T-helper 22 cell (primary cell): ENCODE measurements around the gene RASA3.

ENCODE experiments used
- DNase-seq: peaks from one replicate; pipeline ENCODE4 v3.0.0-alpha.2; 2020; ENCODE audit warnings: low read depth

RASA3 gene

DNA sequence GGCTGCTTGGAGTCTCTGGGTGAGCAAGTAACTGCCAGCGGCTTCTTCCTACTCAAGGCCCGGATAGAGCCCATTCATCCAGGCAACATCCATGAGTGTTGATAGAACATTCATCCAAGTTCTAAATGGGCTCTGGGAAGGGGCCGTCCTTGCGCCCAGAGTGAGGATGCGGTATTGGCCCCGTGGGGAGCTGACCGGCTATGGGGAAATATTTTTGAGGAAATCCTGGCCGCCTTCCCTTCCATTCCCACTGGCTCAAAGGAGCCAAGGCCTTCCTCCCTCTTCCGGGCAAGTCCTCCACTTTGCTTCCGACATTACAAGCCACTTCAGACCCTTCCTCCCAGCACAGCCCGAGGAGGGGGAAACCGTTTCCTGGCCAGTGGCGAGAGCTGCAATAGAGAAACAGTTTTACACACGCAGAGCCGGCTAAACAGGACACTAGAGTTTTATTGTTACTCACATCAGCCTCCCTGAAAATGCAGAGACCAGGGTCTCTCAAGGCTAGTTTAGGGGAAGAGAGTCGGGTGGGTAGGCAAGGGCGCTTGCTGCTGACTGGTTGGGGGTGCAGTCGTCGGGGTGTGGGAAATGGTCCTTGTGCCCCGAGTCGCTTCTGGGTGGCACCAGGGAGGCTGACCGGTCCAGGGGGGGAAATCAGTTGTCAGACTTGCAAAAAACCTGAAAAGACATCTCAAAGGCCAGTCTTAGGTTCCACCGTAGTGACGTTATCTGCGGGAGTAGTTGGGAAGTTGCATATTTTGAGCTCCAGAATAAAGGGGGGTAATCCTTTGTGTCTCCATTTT, 196.1 kb downstream of the RASA3 start:
- DNase-seq, result no peak

DNA sequence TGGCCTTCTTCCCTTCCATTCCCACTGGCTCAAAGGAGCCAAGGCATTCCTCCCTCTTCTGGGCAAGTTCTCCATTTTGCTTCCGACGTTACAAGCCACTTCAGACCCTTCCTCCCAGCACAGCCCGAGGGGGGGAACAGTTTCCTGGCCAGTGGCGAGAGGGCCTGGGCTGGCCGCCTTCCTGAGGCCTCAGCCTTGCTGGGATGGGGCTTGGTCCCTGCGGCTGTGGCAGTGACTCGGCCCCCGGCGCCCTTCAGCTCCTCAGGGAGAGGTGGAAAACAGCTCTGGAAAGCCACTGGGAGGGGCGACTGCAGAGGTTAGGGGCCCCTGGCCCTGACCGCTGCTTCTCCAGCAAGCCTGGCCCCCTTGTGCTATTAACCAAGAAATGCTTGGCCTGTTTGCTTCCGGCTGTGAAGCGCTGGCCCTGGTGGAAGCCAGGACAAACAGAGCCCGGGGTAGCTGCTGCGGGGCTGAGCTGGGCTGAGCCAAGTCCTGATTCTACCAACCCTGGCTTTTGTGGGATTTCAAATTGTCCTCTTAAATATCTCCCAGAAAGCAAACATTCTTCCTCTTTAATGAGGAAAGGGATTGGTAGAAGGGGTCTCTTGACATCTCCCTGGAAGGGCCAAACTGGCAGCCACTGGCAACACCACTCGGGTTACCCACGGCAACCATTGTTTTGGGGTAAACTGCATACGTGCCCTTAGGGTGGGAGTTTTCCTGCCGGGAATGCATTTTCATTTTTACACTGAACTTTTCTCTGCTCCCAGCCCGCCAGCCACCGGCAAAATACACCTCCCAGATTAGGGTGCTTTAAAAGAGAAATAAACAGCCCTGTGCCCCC, 197.2 kb downstream of the RASA3 start:
- no peak for DNase-seq

DNA sequence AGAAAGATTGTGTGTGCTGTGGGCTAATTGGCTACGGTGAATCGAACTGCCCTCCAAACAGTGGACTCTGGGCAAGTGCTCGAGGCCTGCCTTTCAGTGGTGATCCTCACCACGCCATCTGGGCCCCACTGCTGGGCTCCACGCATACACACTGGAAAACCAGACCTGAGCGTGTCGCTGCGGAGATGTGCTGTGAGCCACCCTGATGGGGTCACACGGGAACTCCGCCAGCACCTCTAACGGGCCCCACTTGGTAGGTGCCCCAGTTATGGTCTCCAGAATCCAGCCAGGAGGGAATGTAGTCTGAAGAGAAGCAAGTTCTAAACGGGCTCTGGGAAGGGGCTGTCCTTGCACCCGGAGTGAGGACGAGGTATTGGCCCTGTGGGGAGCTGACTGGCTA, 197.8 kb downstream of the RASA3 start:
- no peak for DNase-seq

DNA sequence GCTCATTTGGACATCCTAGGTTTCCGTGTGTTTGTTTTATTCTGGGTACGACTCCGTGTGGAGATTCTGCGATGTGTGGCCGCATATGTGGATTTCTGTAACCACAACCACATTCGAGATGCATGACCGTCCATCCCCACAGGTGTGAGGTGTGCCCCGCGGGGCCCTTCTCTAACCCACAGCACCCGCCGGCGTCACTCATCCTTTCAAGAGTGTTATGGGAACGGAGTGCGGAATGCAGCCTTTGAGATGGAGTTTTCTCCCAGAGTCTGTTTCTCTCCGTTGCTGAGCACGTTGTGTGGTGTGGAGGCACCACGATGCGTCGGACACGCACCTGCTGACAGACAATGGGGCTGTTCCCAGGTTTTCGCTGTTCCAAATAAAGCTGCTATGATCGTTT, 198.5 kb downstream of the RASA3 start:
- no peak for DNase-seq

DNA sequence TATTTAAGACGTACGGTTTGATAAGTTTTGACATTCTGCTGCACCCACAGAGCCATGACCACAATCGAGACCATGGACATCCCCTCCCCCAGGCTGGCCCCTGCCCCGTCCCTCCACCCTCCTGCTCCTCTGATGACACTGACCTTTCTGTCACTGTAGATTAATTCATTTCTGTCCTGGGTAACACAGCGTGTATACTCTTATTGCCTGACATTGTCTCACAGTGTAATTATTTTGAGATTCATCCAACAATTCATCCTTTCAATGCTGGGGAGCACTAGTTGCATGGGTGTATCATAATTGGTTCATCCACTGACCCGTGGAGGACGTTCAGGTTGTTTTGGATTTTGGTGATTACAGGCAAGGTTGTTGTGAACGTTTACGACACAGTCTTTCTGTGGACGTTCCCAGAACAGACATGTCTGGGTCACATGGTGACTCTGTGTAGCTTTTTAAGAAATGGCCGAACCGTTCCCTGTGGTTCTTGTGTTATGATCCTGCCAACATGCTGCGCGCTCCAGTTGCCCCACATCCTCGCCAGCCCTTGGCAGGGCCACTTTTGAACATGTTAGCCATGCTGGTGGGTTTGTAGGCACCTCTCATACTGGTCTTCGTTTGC, 200.5 kb downstream of the RASA3 start:
- no peak for DNase-seq

DNA sequence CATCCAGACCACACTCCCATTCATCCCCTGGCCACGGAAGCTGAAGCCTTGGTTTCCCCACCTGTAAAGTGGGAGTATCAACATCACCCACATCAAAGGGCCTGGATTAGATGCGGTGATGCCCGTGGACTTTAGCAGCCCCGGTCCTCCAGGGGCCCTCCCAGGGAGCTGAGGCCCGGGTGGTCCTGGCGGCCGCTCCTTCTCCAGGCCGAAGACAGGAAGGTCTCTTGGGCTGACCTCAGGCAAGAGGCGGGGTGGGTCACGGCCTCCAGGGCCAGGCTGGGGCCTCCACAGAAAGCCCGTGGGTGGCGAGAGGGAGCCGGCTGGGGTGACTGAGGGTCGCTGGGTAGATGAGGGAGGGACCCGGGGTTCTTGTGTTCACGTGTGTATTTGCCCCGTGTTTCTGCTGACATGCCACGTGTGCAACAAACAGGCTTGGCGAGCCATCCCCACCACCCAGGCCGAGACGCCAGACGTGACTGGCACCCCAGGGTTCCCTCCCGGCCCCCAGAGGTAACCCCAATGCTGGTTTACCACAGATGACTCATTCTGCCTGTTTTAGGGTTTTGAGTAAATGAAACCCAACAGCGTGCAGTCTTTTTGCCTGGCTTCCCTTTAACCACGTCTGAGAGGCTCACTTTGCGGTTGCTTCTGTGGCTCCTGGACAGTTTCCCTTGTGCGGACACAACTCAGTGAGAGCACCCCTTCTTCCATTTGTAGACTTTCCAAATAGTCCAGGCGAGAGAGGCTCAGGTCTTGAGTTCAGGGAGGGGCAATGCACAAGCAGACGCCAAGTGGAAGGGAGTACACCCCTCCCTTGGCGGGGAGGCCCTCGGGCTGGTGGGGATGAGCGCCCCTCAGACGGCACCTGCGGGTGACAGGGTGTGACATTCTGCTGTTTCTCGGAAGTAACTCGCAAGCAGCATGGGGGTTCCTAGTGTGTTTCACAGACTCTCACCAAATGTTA, 201.5 kb downstream of the RASA3 start:
- peak; percentile 21 for DNase-seq

DNA sequence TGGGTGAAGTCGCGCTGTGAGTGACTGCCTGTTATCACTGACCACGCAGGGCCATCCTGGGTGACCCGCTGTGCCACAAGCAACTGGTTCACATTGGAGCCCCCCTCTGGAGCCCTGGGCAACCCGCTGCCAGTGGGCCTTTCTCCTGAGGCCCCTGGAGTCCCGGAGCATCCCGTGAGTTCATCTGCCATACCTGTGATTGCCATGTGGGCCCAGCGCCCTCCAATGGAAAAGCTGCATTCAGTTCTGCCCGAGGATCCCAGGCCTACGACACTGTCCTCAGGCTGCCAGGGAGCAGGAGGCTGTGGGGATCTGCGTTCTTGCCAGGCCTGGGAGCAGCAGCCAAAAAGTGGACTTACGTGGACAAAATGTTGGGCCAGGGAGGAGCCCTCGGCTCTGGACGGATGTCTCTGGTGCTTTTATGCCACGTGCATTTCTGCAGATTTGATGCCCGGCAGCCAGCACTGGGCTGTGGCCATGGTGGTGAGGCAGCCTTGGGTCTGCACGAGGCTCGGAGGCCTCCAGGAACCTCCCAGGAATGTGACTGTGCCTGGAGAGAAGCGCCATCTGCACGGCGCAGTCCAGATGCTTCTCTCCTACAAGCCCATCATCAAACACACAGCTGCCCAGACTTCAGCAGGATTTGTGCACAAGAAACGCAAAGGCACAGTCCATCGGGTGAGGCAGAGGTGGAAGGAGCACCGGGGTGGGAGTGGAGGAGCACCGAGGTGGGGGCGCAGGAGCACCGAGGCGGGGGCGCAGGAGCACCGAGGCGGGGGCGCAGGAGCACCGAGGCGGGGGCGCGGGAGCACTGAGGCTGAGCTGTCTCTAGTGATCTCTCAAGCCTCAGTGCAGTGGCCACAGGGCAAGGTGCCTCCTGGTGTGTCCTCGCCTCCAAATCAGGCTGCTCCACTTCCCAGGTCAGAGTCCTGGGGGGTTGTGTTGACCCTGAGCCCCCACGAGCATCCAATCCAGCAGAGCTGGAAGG, 202.5 kb downstream of the RASA3 start:
- DNase-seq, result no peak

DNA sequence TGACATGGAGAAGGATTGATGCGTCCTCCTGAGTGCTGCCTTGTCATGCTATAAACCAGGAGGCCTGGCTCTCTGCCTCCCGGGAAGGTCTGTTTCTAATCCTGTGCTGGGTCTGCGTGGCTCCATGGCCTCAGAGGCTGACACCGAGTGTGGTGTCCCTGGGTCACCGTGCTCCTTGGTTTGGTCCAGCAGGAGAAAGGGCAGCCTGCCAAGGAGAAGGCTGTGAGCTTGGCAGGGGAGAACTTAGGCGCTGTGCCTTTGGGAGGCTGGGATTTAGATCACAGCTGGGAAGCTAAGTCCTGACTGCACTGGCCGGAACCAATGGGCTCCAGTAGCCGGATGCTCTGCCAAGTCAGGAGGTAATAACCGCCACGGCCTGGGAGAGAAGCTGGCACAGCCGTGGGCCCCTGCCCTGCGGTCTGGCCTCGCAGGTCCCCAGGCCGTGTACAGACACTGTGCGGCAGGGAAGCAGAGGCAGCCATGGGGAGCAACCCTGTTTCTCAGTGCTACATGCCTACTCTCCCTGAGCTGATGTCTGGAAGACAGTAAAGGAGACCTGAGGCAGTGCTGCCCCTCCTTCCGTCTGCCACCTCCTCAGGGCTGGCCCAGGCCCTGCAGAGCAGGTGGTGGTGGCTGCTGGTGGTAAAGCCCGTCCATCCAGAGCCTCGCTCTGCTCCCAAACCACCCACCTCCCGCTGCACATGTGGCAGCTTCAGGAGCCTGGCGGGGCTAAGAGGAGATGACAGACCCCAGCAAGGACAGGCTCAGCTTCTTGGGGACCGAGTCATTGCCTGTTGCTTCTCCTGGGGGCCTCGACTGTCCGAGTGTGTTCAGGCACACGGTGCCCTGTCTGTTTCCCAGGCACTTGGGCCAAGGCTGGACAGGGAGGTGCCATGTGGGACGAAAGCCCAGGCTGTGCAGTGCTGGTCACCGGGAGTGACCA, 203.5 kb downstream of the RASA3 start:
- no peak for DNase-seq
